ENCODE results near the gene CAD. TPM values are rescaled to one million over a fixed set of nuclear protein-coding genes. Genes with fewer than 3 reads are reported as not detected.

The CAD gene
- total and polyA plus RNA-seq, 2 donors (not counting 1 experiment from before 2014, with no cell fraction given), result 35.6 to 48.5 TPM

DNA sequence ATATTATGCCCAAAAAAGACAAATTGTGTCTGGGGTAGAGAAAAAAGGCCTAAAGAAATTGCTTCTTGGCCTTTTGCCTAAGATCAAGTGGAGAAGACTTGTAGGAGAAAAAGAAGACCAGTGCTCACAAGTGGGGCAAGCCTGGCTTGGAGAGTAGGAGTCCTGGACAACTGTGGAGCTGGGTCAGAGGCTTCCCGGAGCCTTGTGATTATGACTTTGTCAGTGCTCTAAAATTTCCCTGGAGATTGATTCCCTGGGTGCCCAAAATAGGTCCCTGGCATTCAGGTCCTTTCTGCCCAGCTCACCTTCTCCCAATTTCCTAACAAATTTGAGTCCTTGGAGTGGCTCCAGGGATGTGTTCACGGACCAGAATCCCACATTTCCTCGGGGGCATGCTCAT, 64.3 kb downstream of the CAD start:
- H3K79me2 ChIP-seq (ENCODE audit: control insufficient read depth, insufficient read depth, low read length), result no peaks in the 10 kb centered on the region
- TF ChIP-seq, protein P1, sequence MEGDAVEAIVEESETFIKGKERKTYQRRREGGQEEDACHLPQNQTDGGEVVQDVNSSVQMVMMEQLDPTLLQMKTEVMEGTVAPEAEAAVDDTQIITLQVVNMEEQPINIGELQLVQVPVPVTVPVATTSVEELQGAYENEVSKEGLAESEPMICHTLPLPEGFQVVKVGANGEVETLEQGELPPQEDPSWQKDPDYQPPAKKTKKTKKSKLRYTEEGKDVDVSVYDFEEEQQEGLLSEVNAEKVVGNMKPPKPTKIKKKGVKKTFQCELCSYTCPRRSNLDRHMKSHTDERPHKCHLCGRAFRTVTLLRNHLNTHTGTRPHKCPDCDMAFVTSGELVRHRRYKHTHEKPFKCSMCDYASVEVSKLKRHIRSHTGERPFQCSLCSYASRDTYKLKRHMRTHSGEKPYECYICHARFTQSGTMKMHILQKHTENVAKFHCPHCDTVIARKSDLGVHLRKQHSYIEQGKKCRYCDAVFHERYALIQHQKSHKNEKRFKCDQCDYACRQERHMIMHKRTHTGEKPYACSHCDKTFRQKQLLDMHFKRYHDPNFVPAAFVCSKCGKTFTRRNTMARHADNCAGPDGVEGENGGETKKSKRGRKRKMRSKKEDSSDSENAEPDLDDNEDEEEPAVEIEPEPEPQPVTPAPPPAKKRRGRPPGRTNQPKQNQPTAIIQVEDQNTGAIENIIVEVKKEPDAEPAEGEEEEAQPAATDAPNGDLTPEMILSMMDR (IDR thresholded peaks at IDR 0.05), result no peak
- no peak for TF ChIP-seq EZH2 (IDR thresholded peaks at IDR 0.05; ENCODE audit: borderline replicate concordance, insufficient read depth, low read depth, low read length, poor library complexity, severe bottlenecking)
- intact Hi-C loops (cut with micrococcal nuclease), result no loop called here
- no peak for DNase-seq
- peaks cover 0 to 9% (median 0%) of the 10 kb centered on the region in 4 experiments for H3K27me3 ChIP-seq (replicated peaks in 1 of 4; ENCODE audit: control extremely low read depth in 1 of 4, control insufficient read depth in 3 of 4, insufficient read depth in 4 of 4, low read length in 3 of 4)
- no peaks in the 10 kb centered on the region for H3K9me3 ChIP-seq (ENCODE audit: control extremely low read depth in 1 of 3, control insufficient read depth in 2 of 3, insufficient read depth in 1 of 3, low read length in 2 of 3)
- H3K4me3 ChIP-seq (ENCODE audit: control extremely low read depth in 1 of 5, extremely low read depth in 1 of 5, insufficient read depth in 1 of 5, low read depth in 2 of 5, low read length in 4 of 5), result no peak overlapping the region
- no peaks in the 10 kb centered on the region for H3K4me1 ChIP-seq (ENCODE audit: control insufficient read depth in 2 of 2, insufficient read depth in 2 of 2, low read length in 2 of 2)
- ChIA-PET CTCF (interaction anchor here (0.7 to 6.8 kb wide), 10 partner anchors 9 to 436 kb away, joined by 3 to 168 read pairs (median 20); partner anchors contain the start of gene DPYSL5), POLR2A (no interaction called here)
- ATAC-seq (ENCODE audit: low read depth), result no peak
- 78% methylated on average over 1 of the region's 3 CpGs for WGBS (ENCODE audit: insufficient coverage)
- H3K27ac ChIP-seq (ENCODE audit: low read length in 2 of 2), result no peak overlapping the region
- H3K27ac Mint-ChIP-seq, result no peak overlapping the region
- H3K4me3 Mint-ChIP-seq, result no peak overlapping the region
- H3K9ac ChIP-seq (ENCODE audit: low read length), result no peak overlapping the region
- H2AFZ ChIP-seq (ENCODE audit: insufficient read depth, low read depth, low read length, poor library complexity, severe bottlenecking), result no peak overlapping the region
- H3K4me2 ChIP-seq (replicated peaks; ENCODE audit: low read depth, low read length, poor library complexity, severe bottlenecking), result no peak overlapping the region
- peaks cover 5% of the 10 kb centered on the region for H3K4me1 Mint-ChIP-seq
- H3K36me3 ChIP-seq (replicated peaks in 1 of 2; ENCODE audit: control extremely low read depth in 1 of 2, control insufficient read depth in 1 of 2, extremely low read depth in 1 of 2, insufficient read depth in 2 of 2, low read length in 1 of 2), result no peaks in the 10 kb centered on the region
- H4K20me1 ChIP-seq (ENCODE audit: control insufficient read depth, insufficient read depth, low read length, poor library complexity, severe bottlenecking), result no peaks in the 10 kb centered on the region
- no peaks in the 10 kb centered on the region for H3K9me3 Mint-ChIP-seq (ENCODE audit: insufficient read depth)
- peaks cover 43% of the 10 kb centered on the region for H3K27me3 Mint-ChIP-seq

DNA sequence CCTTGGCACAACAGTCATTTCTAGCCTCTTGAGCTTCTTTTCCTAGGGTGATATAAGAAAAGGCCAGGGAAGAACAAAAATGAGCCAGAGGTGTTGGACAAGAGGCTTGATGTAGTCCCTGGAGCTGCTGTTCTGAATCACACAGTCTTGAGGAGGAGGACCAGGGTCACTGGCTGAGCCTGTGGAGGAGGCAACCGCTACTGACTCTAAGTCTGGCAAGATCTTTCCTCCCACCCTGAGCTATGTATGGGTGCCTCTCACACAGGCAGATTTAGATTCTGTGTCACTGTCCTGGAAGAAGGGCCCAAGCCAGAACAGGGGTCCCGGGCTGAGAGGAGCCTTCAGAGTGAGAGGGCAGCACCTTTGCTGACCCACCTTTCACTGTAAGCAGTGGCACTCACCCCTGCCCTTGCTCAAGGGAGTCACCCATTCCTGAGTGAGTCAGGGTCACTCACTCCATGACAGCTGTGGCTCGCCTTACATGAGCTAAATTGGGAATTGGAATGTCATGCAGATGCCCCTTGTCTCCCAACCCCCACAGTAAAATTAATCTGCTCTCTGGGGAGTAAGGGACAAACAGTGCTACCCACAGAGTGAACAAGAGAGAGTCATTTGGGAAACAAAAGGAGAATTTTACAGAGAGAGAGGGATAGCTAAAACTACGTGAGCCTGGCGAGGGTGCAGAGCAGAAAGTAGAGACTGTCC, 64.8 kb downstream of the CAD start, which contains the start of gene TRIM54:
TSS of gene TRIM54 (plus strand) at position 575 of the 705 bp plus-strand sequence. CDS start 303 bp downstream, outside the sequence.
- Histone ChIP-seq H3K79me2 (ENCODE audit: control insufficient read depth, insufficient read depth, low read length) (no peaks in the 10 kb centered on the region), H3K4me2 (replicated peaks; ENCODE audit: low read depth, low read length, poor library complexity, severe bottlenecking) (no peak within 1 kb of the TSS), H3K9ac (ENCODE audit: low read length) (no peak within 1 kb of the TSS), H3K4me3 (ENCODE audit: control extremely low read depth in 1 of 5, extremely low read depth in 1 of 5, insufficient read depth in 1 of 5, low read depth in 2 of 5, low read length in 4 of 5) (no peak within 1 kb of the TSS), H3K27me3 (replicated peaks in 1 of 4; ENCODE audit: control extremely low read depth in 1 of 4, control insufficient read depth in 3 of 4, insufficient read depth in 4 of 4, low read length in 3 of 4) (peaks cover 0 to 9% (median 0%) of the 10 kb centered on the region in 4 experiments), H3K9me3 (ENCODE audit: control extremely low read depth in 1 of 3, control insufficient read depth in 2 of 3, insufficient read depth in 1 of 3, low read length in 2 of 3) (no peaks in the 10 kb centered on the region), H3K36me3 (replicated peaks in 1 of 2; ENCODE audit: control extremely low read depth in 1 of 2, control insufficient read depth in 1 of 2, extremely low read depth in 1 of 2, insufficient read depth in 2 of 2, low read length in 1 of 2) (no peaks in the 10 kb centered on the region), H4K20me1 (ENCODE audit: control insufficient read depth, insufficient read depth, low read length, poor library complexity, severe bottlenecking) (no peaks in the 10 kb centered on the region), H2AFZ (ENCODE audit: insufficient read depth, low read depth, low read length, poor library complexity, severe bottlenecking) (no peak within 1 kb of the TSS), H3K4me1 (ENCODE audit: control insufficient read depth in 2 of 2, insufficient read depth in 2 of 2, low read length in 2 of 2) (no peaks in the 10 kb centered on the region), H3K27ac (ENCODE audit: low read length in 2 of 2) (no peak within 1 kb of the TSS)
- no peak within 1 kb of the TSS for H3K4me3 Mint-ChIP-seq
- peaks cover 5% of the 10 kb centered on the region for H3K4me1 Mint-ChIP-seq
- ChIA-PET POLR2A (no interaction called here), CTCF (interaction anchor here (0.7 to 6.8 kb wide), 12 partner anchors 9 to 436 kb away, joined by 3 to 168 read pairs (median 4); partner anchors contain the start of gene DPYSL5)
- 98% methylated on average over 3 of the region's 5 CpGs for WGBS (ENCODE audit: insufficient coverage)
- no peaks in the 10 kb centered on the region for H3K9me3 Mint-ChIP-seq (ENCODE audit: insufficient read depth)
- peaks cover 40% of the 10 kb centered on the region for H3K27me3 Mint-ChIP-seq
- no peak for ATAC-seq (ENCODE audit: low read depth)
- no peak for DNase-seq
- no peak within 1 kb of the TSS for H3K27ac Mint-ChIP-seq
- TF ChIP-seq, protein P1 (IDR thresholded peaks at IDR 0.05), result no peak
- no peak for TF ChIP-seq EZH2 (IDR thresholded peaks at IDR 0.05; ENCODE audit: borderline replicate concordance, insufficient read depth, low read depth, low read length, poor library complexity, severe bottlenecking)
- intact Hi-C loops (cut with micrococcal nuclease), result no loop called here

Measured in B cell (primary cell).